ENCODE data around the gene AP1G1. TPM values are rescaled to one million over a fixed set of nuclear protein-coding genes. Genes with fewer than 3 reads are reported as not detected.

AP1G1 gene
- polyA plus RNA-seq, 1 donor (not counting 4 experiments of a cell fraction or from before 2014, with no cell fraction given), result 62.5 TPM

- no peak for FAIRE-seq
- H3K9me1 ChIP-seq (ENCODE audit: control insufficient read depth, extremely low read depth, insufficient read depth, low read length), result no peaks in the 10 kb centered on the region
- no peak overlapping the region for H2AFZ ChIP-seq (ENCODE audit: control insufficient read depth, low read length)
- H4K20me1 ChIP-seq (ENCODE audit: control insufficient read depth, extremely low read depth, insufficient read depth, low read length), result no peaks in the 10 kb centered on the region
- H3K9ac ChIP-seq (ENCODE audit: control insufficient read depth, extremely low read depth, insufficient read depth, low read length), result no peak overlapping the region
- no peaks in the 10 kb centered on the region for H3K27me3 ChIP-seq (ENCODE audit: control insufficient read depth, extremely low read depth, insufficient read depth, low read length)
- no peak overlapping the region for H3K4me3 ChIP-seq (ENCODE audit: control insufficient read depth in 2 of 3, extremely low read depth in 1 of 3, insufficient read depth in 2 of 3, low read depth in 1 of 3, low read length in 3 of 3)
- peaks cover 15 to 17% of the 10 kb centered on the region in 2 experiments for H3K36me3 ChIP-seq (ENCODE audit: control insufficient read depth in 2 of 2, extremely low read depth in 1 of 2, insufficient read depth in 2 of 2, low read length in 2 of 2)
- dilution Hi-C loops (cut with MboI; ENCODE audit: extremely low pct_ligation_motif_present, low sequenced_read_pairs), result no loop called here
- H3K79me2 ChIP-seq (ENCODE audit: control insufficient read depth, insufficient read depth, low read length), result no peaks in the 10 kb centered on the region
- no peaks in the 10 kb centered on the region for H3K4me1 ChIP-seq (ENCODE audit: control insufficient read depth, extremely low read depth, insufficient read depth, low read length)
- DNase-seq (ENCODE audit: low read depth, low spot score), result no peak
- no peak overlapping the region for H3K27ac ChIP-seq (ENCODE audit: control insufficient read depth, insufficient read depth, low read length)
- H3K4me2 ChIP-seq (ENCODE audit: control insufficient read depth, extremely low read depth, insufficient read depth, low read depth, low read length), result no peak overlapping the region
- no peaks in the 10 kb centered on the region for H3K9me3 ChIP-seq (ENCODE audit: control insufficient read depth, low read depth, low read length)
- TF ChIP-seq CTCF (optimal IDR thresholded peaks at IDR 0.05 in 1 of 3, IDR thresholded peaks at IDR 0.05 in 1 of 3, conservative IDR thresholded peaks at IDR 0.05 in 1 of 3; ENCODE audit: extremely low read depth in 1 of 3, insufficient read depth in 2 of 3, low read length in 3 of 3) (no peak), EZH2 (IDR thresholded peaks at IDR 0.05; ENCODE audit: low read length) (no peak)
Measured at GRCh38 chr16:71767060-71767900, 41.4 kb downstream of the AP1G1 start.

- no peaks in the 10 kb centered on the region for H3K9me1 ChIP-seq (ENCODE audit: control insufficient read depth, extremely low read depth, insufficient read depth, low read length)
- TF ChIP-seq CTCF (optimal IDR thresholded peaks at IDR 0.05 in 1 of 3, IDR thresholded peaks at IDR 0.05 in 1 of 3, conservative IDR thresholded peaks at IDR 0.05 in 1 of 3; ENCODE audit: extremely low read depth in 1 of 3, insufficient read depth in 2 of 3, low read length in 3 of 3), result no peak
- H3K9me3 ChIP-seq (ENCODE audit: control insufficient read depth, low read depth, low read length), result no peaks in the 10 kb centered on the region
- H3K4me1 ChIP-seq (ENCODE audit: control insufficient read depth, extremely low read depth, insufficient read depth, low read length), result no peaks in the 10 kb centered on the region
- H3K9ac ChIP-seq (ENCODE audit: control insufficient read depth, extremely low read depth, insufficient read depth, low read length), result no peak overlapping the region
- H3K4me2 ChIP-seq (ENCODE audit: control insufficient read depth, extremely low read depth, insufficient read depth, low read depth, low read length), result no peak overlapping the region
- H4K20me1 ChIP-seq (ENCODE audit: control insufficient read depth, extremely low read depth, insufficient read depth, low read length), result no peaks in the 10 kb centered on the region
- FAIRE-seq (no peak), DNase-seq (ENCODE audit: low read depth, low spot score) (no peak)
- no peaks in the 10 kb centered on the region for H3K27me3 ChIP-seq (ENCODE audit: control insufficient read depth, extremely low read depth, insufficient read depth, low read length)
- no peak overlapping the region for H3K4me3 ChIP-seq (ENCODE audit: control insufficient read depth in 2 of 3, extremely low read depth in 1 of 3, insufficient read depth in 2 of 3, low read depth in 1 of 3, low read length in 3 of 3)
- no peak overlapping the region for H3K27ac ChIP-seq (ENCODE audit: control insufficient read depth, insufficient read depth, low read length)
- dilution Hi-C loops (cut with MboI; ENCODE audit: extremely low pct_ligation_motif_present, low sequenced_read_pairs), result no loop called here
- peaks cover 16 to 26% of the 10 kb centered on the region in 2 experiments for H3K36me3 ChIP-seq (ENCODE audit: control insufficient read depth in 2 of 2, extremely low read depth in 1 of 2, insufficient read depth in 2 of 2, low read length in 2 of 2)
- no peak overlapping the region for H2AFZ ChIP-seq (ENCODE audit: control insufficient read depth, low read length)
- no peaks in the 10 kb centered on the region for H3K79me2 ChIP-seq (ENCODE audit: control insufficient read depth, insufficient read depth, low read length)
Measured at GRCh38 chr16:71762186-71762585, 46.4 kb downstream of the AP1G1 start.

Measured in keratinocyte (primary cell).